GM12878 (cell line): ENCODE data around the gene CARD10. TPM values are rescaled to one million over a fixed set of nuclear protein-coding genes. Genes with fewer than 3 reads are reported as not detected.

Experiments used
- ATAC-seq: fragments of 200-7000 bp; cut with Tn5 transposase; 3 replicates; pipeline ENCODE4 v1.9.1; 2020; ENCODE audit warnings: mild to moderate bottlenecking, moderate library complexity
- BruUV-seq: library from RNA; stranded (reverse); fragments of 400-500 nt; replicated peaks from 2 replicates; lab custom pipeline; 2021; lab: Mats Ljungman, UMichigan
- CTCF ChIA-PET: fragments of 300-600 bp; sonication (Branson Sonifier 250); formaldehyde crosslinking; extraction: SDS; loops from one replicate; lab custom pipeline; 2021; ENCODE audit warnings: inconsistent platforms; lab: Yijun Ruan, JAX
- POLR2A ChIA-PET: fragments of 350-600 bp; formaldehyde crosslinking; extraction: SDS; loops from one replicate; lab custom pipeline; 2021; ENCODE audit warnings: inconsistent platforms; lab: Charles Lee
- RAD21 ChIA-PET: fragments of 300-600 bp; sonication (Branson Sonifier 250); formaldehyde crosslinking; loops from one replicate; lab custom pipeline; 2023; ENCODE audit warnings: antibody characterized with exemption; ENCODE audit not compliant: unreplicated experiment; lab: Charles Lee
- SMC1A ChIA-PET: fragments of 300-600 bp; sonication (Branson Sonifier 250); formaldehyde crosslinking; loops from one replicate; lab custom pipeline; 2023; ENCODE audit not compliant: unreplicated experiment, uncharacterized antibody; lab: Charles Lee
- DNase-seq: peaks from one replicate; pipeline ENCODE4 v3.0.0-alpha.2; 2011; ENCODE audit warnings: low read depth, low spot score
- FAIRE-seq: peaks from 3 replicates; lab custom pipeline; 2011; peaks lifted over from hg19 to GRCh38; lab: Jason Lieb, UNC
- H2AFZ ChIP-seq: 2 replicates; pipeline ENCODE4 v1.6.0; 2011; ENCODE audit warnings: low read depth, low read length, control low read depth; ENCODE audit not compliant: control insufficient read depth
- H3K27ac ChIP-seq: 2 replicates; pipeline ENCODE4 v1.5.1; 2011; ENCODE audit warnings: control low read depth; ENCODE audit not compliant: control insufficient read depth, insufficient read depth
- H3K27me3 ChIP-seq, 2 experiments: replicated peaks in 1 of 2; 2 replicates each; pipeline versions ENCODE4 v1.6.0 to v1.6.1; 2011; ENCODE audit warnings: low read length in 1 of 2; ENCODE audit not compliant: control insufficient read depth in 2 of 2, insufficient read depth in 2 of 2
- H3K36me3 ChIP-seq, 2 experiments: 2 replicates each; pipeline ENCODE4 v1.5.1; 2011; ENCODE audit warnings: low read length in 1 of 2; ENCODE audit not compliant: control insufficient read depth in 2 of 2, insufficient read depth in 2 of 2
- H3K4me1 ChIP-seq: 2 replicates; pipeline ENCODE4 v1.6.1; 2011; ENCODE audit warnings: mild to moderate bottlenecking, low read length, moderate library complexity, mixed read lengths; ENCODE audit not compliant: control insufficient read depth, insufficient read depth
- H3K4me2 ChIP-seq: 2 replicates; pipeline ENCODE4 v1.6.0; 2011; ENCODE audit warnings: control low read depth; ENCODE audit not compliant: control insufficient read depth, insufficient read depth
- H3K4me3 ChIP-seq: fragments of 200-600 bp; sonication (generic); 2 replicates; pipeline ENCODE4 v1.5.1; 2016
- H3K79me2 ChIP-seq: 2 replicates; pipeline ENCODE4 v1.6.0; 2011; ENCODE audit warnings: low read length; ENCODE audit not compliant: control insufficient read depth, insufficient read depth
- H3K9ac ChIP-seq: 2 replicates; pipeline ENCODE4 v1.8.0; 2011; ENCODE audit warnings: low read length, control low read depth, mixed read lengths; ENCODE audit not compliant: control insufficient read depth, insufficient read depth
- H3K9me3 ChIP-seq: replicated peaks from 3 replicates; pipeline ENCODE4 v1.5.1; 2011; ENCODE audit warnings: mild to moderate bottlenecking, low read length; ENCODE audit not compliant: control insufficient read depth, insufficient read depth
- H4K20me1 ChIP-seq: 2 replicates; pipeline ENCODE4 v1.6.0; 2011; ENCODE audit not compliant: control insufficient read depth, insufficient read depth
- CHD4 ChIP-seq: fragments of 200-600 bp; sonication (generic); IDR thresholded peaks from 2 replicates; pipeline ENCODE4 v1.6.1; 2016; ENCODE audit warnings: mild to moderate bottlenecking
- ESRRA ChIP-seq: IDR thresholded peaks from 2 replicates; pipeline ENCODE4 v1.6.1; 2012; ENCODE audit warnings: mild to moderate bottlenecking, low read length, improper control_type of control experiment
- FOXM1 ChIP-seq: IDR thresholded peaks from 2 replicates; pipeline ENCODE4 v1.6.1; 2012; ENCODE audit warnings: low read depth, mild to moderate bottlenecking, inconsistent platforms, low read length, moderate library complexity
- IRF3 ChIP-seq: fragments of 450-650 bp; IDR thresholded peaks from 2 replicates; pipeline ENCODE4 v1.6.1; 2014; ENCODE audit warnings: mild to moderate bottlenecking
- MAX ChIP-seq: IDR thresholded peaks from 2 replicates; pipeline ENCODE4 v1.6.1; 2012; ENCODE audit warnings: low read depth, low read length, improper control_type of control experiment
- MLLT1 ChIP-seq: fragments of 450-650 bp; IDR thresholded peaks from 2 replicates; pipeline ENCODE4 v1.6.1; 2016; ENCODE audit warnings: mild to moderate bottlenecking
- MYB ChIP-seq: fragments of 150-350 bp; IDR thresholded peaks from 2 replicates; pipeline ENCODE4 v1.6.1; 2014; ENCODE audit warnings: mild to moderate bottlenecking, low read depth, low read length, borderline replicate concordance
- NRF1 ChIP-seq: conservative IDR thresholded peaks from 2 replicates; pipeline ENCODE4 v1.6.1; 2011; ENCODE audit warnings: mild to moderate bottlenecking, low read depth, low read length, improper control_type of control experiment
- SMARCA5 ChIP-seq: fragments of 450-650 bp; IDR thresholded peaks from 2 replicates; pipeline ENCODE4 v1.6.1; 2017; ENCODE audit warnings: mild to moderate bottlenecking
- SRF ChIP-seq, 2 experiments: IDR thresholded peaks; 2 replicates each; pipeline ENCODE4 v1.6.1; 2011; ENCODE audit warnings: low read depth in 2 of 2, low read length in 2 of 2, mild to moderate bottlenecking in 1 of 2, moderate library complexity in 1 of 2
- ZNF384 ChIP-seq: IDR thresholded peaks from 2 replicates; pipeline ENCODE4 v1.6.1; 2012; ENCODE audit warnings: low read depth, mild to moderate bottlenecking, low read length, improper control_type of control experiment, borderline replicate concordance
- WGBS: methylation state at CpG from one replicate; pipeline ENCODE4 v1.1.6; 2016; ENCODE audit warnings: low lambda C conversion rate; ENCODE audit not compliant: insufficient replicate concordance, insufficient coverage; ENCODE audit errors: missing lambda C conversion rate; 5-methylcytosine and 5-hydroxymethylcytosine counted together
- in situ Hi-C: fragments of 300-500 bp; cut with MboI; formaldehyde crosslinking; loops from 9 replicates; pipeline ENCODE4 v1.14.3; 2018; ENCODE audit warnings: mixed read lengths
- intact Hi-C: fragments of 100-400 bp; cut with micrococcal nuclease; formaldehyde crosslinking; loops from one replicate; pipeline ENCODE4 v1.14.2; 2022; ENCODE audit not compliant: unreplicated experiment
- polyA plus RNA-seq, 11 experiments: library from polyadenylated mRNA; depleted of rRNA in 4 of 11; unstranded in 6 of 11; stranded (reverse) in 5 of 11; fragments of >200 nt; fragmentation: Nextera tagmentation in 4 of 11; fragmentation: Illumina TruSeq in 1 of 11; extraction: Ambion mirVana in 4 of 11; extraction: Trizol in 1 of 11; gene quantifications; 1 replicate in 1 of 11; 2 replicates in 10 of 11; pipeline versions ENCODE4 v1.2.1 to v1.2.3, GENCODE V29; 2011 to 2016; ENCODE audit warnings: inconsistent platforms in 2 of 11, missing spikeins in 2 of 11, low read depth in 1 of 11
- total RNA-seq, 4 experiments: library from RNA; depleted of rRNA in 3 of 4; stranded (reverse); fragments of >200 nt in 3 of 4; fragmentation: Illumina TruSeq in 1 of 4; extraction: Trizol in 1 of 4; gene quantifications; 2 replicates each; pipeline versions ENCODE4 v1.2.1 to v1.2.3, GENCODE V29; 2013 to 2021

CARD10 gene
- total and polyA plus RNA-seq, 10 of the 15 experiments (the other 5 are each of a cell fraction or from before 2014, with no cell fraction given) = 0.08 to 0.10 (median 0.10) TPM; not detected in 7

- TF ChIP-seq MLLT1 (no peak), ZNF384 (no peak), FOXM1 (no peak), ESRRA (no peak), CHD4 (no peak), IRF3 (no peak), SRF (IDR thresholded peaks at IDR 0.05; ENCODE audit: low read depth in 2 of 2, low read length in 2 of 2) (no peak)
Measured at GRCh38 chr22:37522482-37522881, 3.3 kb upstream of the CARD10 start (continued).

GRCh38 chr22:37521236-37521739 is 2.1 kb upstream of the CARD10 start:
- SMC1A ChIA-PET = interaction anchor here (0.7 kb wide), 1 partner anchor 12 kb away, joined by 4 read pairs; no protein-coding TSS in a partner anchor
- H3K4me1 ChIP-seq = no peaks in the 10 kb centered on the region
- intact Hi-C loops = no loop called here
- no peak overlapping the region for H3K4me2 ChIP-seq
- H3K27me3 ChIP-seq = peaks cover 7 to 11% of the 10 kb centered on the region in 2 experiments; a peak in 3 of 4 replicates
- CTCF ChIA-PET = interaction anchor here (1.3 kb wide), 2 partner anchors 17 to 49 kb away, joined by 3 read pairs; no protein-coding TSS in a partner anchor
- H3K9ac ChIP-seq = no peak overlapping the region
- no peak for DNase-seq
- no peaks in the 10 kb centered on the region for H3K9me3 ChIP-seq
- RAD21 ChIA-PET = no interaction called here
- H3K79me2 ChIP-seq = no peaks in the 10 kb centered on the region
- no peak overlapping the region for H2AFZ ChIP-seq
- no peaks in the 10 kb centered on the region for H3K36me3 ChIP-seq
- no peaks in the 10 kb centered on the region for H4K20me1 ChIP-seq
- no peak overlapping the region for H3K27ac ChIP-seq
- BruUV-seq = no TSS peak
- no peak overlapping the region for H3K4me3 ChIP-seq
- no peak for ATAC-seq
- POLR2A ChIA-PET = no interaction called here
- FAIRE-seq = no peak
- in situ Hi-C loops = no loop called here
- TF ChIP-seq SMARCA5 (no peak), MYB (no peak), NRF1 (no peak), MAX (no peak)
- WGBS = 56% methylated on average over 13 of the region's 14 CpGs
